ENCODE measurements around the gene TLK2.

GRCh38 chr17:62648251-62648955, 169.8 kb downstream of the TLK2 start:
- no peak for TF ChIP-seq POLR2A (IDR thresholded peaks at IDR 0.05)
- no peak for TF ChIP-seq CTCF (IDR thresholded peaks at IDR 0.05)

All from thyroid gland (tissue), 4 donors.